SK-N-SH (cell line): ENCODE data around the gene MTA3.

Experiments used
- CHD2 ChIP-seq: fragments of 150-350 bp; IDR thresholded peaks from 2 replicates; pipeline ENCODE4 v1.6.1; 2018; ENCODE audit warnings: low read length; ENCODE audit not compliant: partially characterized antibody
- CTCF ChIP-seq: fragments of 200-600 bp; sonication (generic); IDR thresholded peaks from 2 replicates; pipeline ENCODE4 v1.6.1; 2017; ENCODE audit warnings: antibody characterized with exemption, mild to moderate bottlenecking, moderate library complexity
- FOXJ3 ChIP-seq: sonication (generic); formaldehyde crosslinking; IDR thresholded peaks from 2 replicates; pipeline ENCODE4 v1.5.1; 2020; ENCODE audit warnings: mild to moderate bottlenecking, missing genetic modification reagents
- JUND ChIP-seq: IDR thresholded peaks from 2 replicates; pipeline ENCODE4 v1.4.0; 2012
- POLR2AphosphoS5 ChIP-seq: IDR thresholded peaks from 2 replicates; pipeline ENCODE4 v1.6.1; 2012; ENCODE audit warnings: low read depth, low read length
- USF1 ChIP-seq: IDR thresholded peaks from 2 replicates; pipeline ENCODE4 v1.4.0; 2012; ENCODE audit warnings: low read depth, borderline replicate concordance

GRCh38 chr2:42792583-42793333, 224.3 kb downstream of the MTA3 start, which contains the start of gene HAAO:
- TF ChIP-seq USF1 (no peak), CTCF (no peak), POLR2AphosphoS5 (no peak), JUND (no peak), FOXJ3 (CRISPR knock-in tag) (no peak), CHD2 (no peak)
